ENCODE data around the gene IREB2. TPM values are rescaled to one million over a fixed set of nuclear protein-coding genes. Genes with fewer than 3 reads are reported as not detected.
A peak's percentile ranks its signal among the peaks of the same experiment; 100 is the strongest.

The IREB2 gene, protein sequence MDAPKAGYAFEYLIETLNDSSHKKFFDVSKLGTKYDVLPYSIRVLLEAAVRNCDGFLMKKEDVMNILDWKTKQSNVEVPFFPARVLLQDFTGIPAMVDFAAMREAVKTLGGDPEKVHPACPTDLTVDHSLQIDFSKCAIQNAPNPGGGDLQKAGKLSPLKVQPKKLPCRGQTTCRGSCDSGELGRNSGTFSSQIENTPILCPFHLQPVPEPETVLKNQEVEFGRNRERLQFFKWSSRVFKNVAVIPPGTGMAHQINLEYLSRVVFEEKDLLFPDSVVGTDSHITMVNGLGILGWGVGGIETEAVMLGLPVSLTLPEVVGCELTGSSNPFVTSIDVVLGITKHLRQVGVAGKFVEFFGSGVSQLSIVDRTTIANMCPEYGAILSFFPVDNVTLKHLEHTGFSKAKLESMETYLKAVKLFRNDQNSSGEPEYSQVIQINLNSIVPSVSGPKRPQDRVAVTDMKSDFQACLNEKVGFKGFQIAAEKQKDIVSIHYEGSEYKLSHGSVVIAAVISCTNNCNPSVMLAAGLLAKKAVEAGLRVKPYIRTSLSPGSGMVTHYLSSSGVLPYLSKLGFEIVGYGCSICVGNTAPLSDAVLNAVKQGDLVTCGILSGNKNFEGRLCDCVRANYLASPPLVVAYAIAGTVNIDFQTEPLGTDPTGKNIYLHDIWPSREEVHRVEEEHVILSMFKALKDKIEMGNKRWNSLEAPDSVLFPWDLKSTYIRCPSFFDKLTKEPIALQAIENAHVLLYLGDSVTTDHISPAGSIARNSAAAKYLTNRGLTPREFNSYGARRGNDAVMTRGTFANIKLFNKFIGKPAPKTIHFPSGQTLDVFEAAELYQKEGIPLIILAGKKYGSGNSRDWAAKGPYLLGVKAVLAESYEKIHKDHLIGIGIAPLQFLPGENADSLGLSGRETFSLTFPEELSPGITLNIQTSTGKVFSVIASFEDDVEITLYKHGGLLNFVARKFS
- 22.3 TPM for polyA plus RNA-seq (2013, experiment 1 of 2)
- polyA plus RNA-seq (2013, experiment 2 of 2) = 21.7 TPM

DNA sequence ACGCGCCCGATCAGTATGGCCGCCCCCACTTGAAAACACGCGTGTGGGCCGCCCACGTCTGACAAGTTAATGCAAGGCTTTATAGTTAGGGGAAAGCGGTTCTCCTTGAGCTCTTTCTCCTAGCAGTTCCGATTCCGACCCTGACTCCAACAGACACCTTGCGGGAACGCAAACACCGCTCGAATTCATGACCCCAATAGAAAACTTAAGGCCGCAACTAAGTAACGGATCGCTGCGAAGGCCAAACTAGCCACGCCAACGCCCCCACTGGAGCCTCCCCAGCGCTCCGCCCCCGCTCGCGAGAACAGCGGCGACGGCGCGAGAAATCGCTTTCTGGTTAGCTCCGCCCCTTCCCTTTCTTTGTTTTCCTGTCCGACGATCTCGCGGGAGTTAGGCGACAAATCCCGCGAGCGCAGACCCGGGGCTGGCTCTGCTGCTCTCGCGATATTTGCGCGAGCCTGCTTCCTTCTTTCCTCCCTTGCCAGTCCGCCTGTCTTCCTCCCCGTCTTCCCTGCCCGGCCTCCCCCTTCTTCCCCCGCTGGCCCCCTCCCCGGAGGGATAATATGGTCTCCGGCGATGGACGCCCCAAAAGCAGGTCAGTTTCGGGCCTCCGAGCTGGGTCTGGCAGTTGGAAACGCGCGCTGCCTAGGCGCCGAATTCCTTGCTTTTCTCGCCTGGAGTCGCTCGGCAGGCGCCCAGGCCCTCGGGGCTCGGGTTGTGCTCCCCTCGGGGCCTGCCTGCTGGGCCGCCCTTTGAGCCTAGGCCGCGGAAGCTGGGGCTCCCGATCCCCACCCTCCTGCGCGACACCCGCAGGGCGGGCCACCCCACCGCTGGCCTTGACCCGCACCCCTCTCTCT, at the start of gene IREB2:
IREB2 (plus strand) TSS at position 455 of the 857 bp plus-strand sequence; CDS start at position 577, 122 bp downstream.
- no peaks in the 10 kb centered on the region for H3K27me3 ChIP-seq (ENCODE audit: control insufficient read depth in 1 of 2, insufficient read depth in 1 of 2, low read length in 2 of 2)
- peak within 1 kb of the TSS; percentile 87 for H2BK120ac ChIP-seq (ENCODE audit: low read depth, low read length)
- H4K8ac ChIP-seq (ENCODE audit: low read length) = peak within 1 kb of the TSS; percentile 94
- peak within 1 kb of the TSS; percentile 60 for H2AFZ ChIP-seq (ENCODE audit: low read depth, low read length)
- peak within 1 kb of the TSS; percentile 79 to 82 for H3K4me3 ChIP-seq (ENCODE audit: insufficient read depth in 1 of 2, low read depth in 1 of 2, low read length in 2 of 2)
- peak within 1 kb of the TSS; percentile 75 to 85 for H3K23ac ChIP-seq (ENCODE audit: low read length in 2 of 2)
- H3K79me1 ChIP-seq (replicated peaks; ENCODE audit: low read length, poor library complexity, severe bottlenecking) = peaks cover 2% of the 10 kb centered on the region
- WGBS = under 1% methylated on average over 78 of the region's 78 CpGs
- H4K91ac ChIP-seq (ENCODE audit: low read length) = peak within 1 kb of the TSS; percentile 95
- H3K14ac ChIP-seq (ENCODE audit: low read length in 2 of 2) = peak within 1 kb of the TSS; percentile 64 to 68
- peaks cover 4% of the 10 kb centered on the region for H3K4me1 ChIP-seq (ENCODE audit: control insufficient read depth, insufficient read depth, low read depth, low read length)
- peaks cover 8 to 35% of the 10 kb centered on the region in 2 experiments for H3K36me3 ChIP-seq (ENCODE audit: control insufficient read depth in 1 of 2, insufficient read depth in 2 of 2, low read depth in 1 of 2, low read length in 2 of 2)
- peak within 1 kb of the TSS; percentile 99 for H3K9ac ChIP-seq (ENCODE audit: low read length)
- DNase-seq = peak; percentile 98
- peak within 1 kb of the TSS; percentile 93 for H3K27ac ChIP-seq (ENCODE audit: low read length, poor library complexity, severe bottlenecking)
- peak within 1 kb of the TSS; percentile 77 to 92 for H3K4ac ChIP-seq (ENCODE audit: low read depth in 1 of 2, low read length in 2 of 2)
- peak within 1 kb of the TSS; percentile 79 for H2BK5ac ChIP-seq (ENCODE audit: low read depth, low read length, poor library complexity, severe bottlenecking)
- peak within 1 kb of the TSS; percentile 71 for H3K4me2 ChIP-seq (ENCODE audit: low read length, poor library complexity, severe bottlenecking)
- peak within 1 kb of the TSS; percentile 91 for H2BK15ac ChIP-seq (ENCODE audit: low read depth, poor library complexity, severe bottlenecking)
- no peaks in the 10 kb centered on the region for H3K9me3 ChIP-seq (ENCODE audit: control insufficient read depth, low read length)
- H3K18ac ChIP-seq (ENCODE audit: low read depth in 1 of 2, low read length in 2 of 2) = peak within 1 kb of the TSS; percentile 81 to 95
- peak within 1 kb of the TSS; percentile 8 for H2AK5ac ChIP-seq (ENCODE audit: low read length, severe bottlenecking)
- no peak within 1 kb of the TSS for H2BK12ac ChIP-seq (ENCODE audit: low read length in 2 of 2)

DNA sequence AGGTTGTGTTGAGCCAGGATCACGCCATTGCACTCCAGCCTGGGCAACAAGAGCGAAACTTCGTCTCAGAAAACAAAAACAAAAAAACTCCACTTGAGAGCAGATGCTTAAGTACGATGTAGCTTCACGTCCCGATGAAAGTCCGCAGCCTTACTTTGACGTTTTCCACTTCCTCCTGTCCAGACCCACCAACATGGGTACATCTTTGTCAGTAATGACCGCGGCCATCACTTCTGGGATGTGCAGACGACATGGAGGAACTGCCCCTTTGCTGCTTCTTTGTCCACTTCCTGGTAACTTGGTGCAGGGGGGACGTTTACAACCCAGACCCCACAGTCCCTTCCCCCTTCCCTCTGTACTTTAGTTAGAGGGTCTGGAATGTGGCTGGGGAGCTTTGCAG, 49.2 kb upstream of the IREB2 start:
- H2AK5ac ChIP-seq (ENCODE audit: low read length, severe bottlenecking) = no peak overlapping the region
- no peaks in the 10 kb centered on the region for H3K79me1 ChIP-seq (replicated peaks; ENCODE audit: low read length, poor library complexity, severe bottlenecking)
- H2BK120ac ChIP-seq (ENCODE audit: low read depth, low read length) = no peak overlapping the region
- H3K36me3 ChIP-seq (ENCODE audit: control insufficient read depth in 1 of 2, insufficient read depth in 2 of 2, low read depth in 1 of 2, low read length in 2 of 2) = no peaks in the 10 kb centered on the region
- no peaks in the 10 kb centered on the region for H3K4me1 ChIP-seq (ENCODE audit: control insufficient read depth, insufficient read depth, low read depth, low read length)
- H4K91ac ChIP-seq (ENCODE audit: low read length) = no peak overlapping the region
- no peak overlapping the region for H3K18ac ChIP-seq (ENCODE audit: low read depth in 1 of 2, low read length in 2 of 2)
- no peak overlapping the region for H2AFZ ChIP-seq (ENCODE audit: low read depth, low read length)
- no peak overlapping the region for H2BK5ac ChIP-seq (ENCODE audit: low read depth, low read length, poor library complexity, severe bottlenecking)
- no peak overlapping the region for H3K23ac ChIP-seq (ENCODE audit: low read length in 2 of 2)
- no peak overlapping the region for H2BK15ac ChIP-seq (ENCODE audit: low read depth, poor library complexity, severe bottlenecking)
- no peak overlapping the region for H3K4me3 ChIP-seq (ENCODE audit: insufficient read depth in 1 of 2, low read depth in 1 of 2, low read length in 2 of 2)
- H3K9ac ChIP-seq (ENCODE audit: low read length) = no peak overlapping the region
- no peak overlapping the region for H4K8ac ChIP-seq (ENCODE audit: low read length)
- H3K4me2 ChIP-seq (ENCODE audit: low read length, poor library complexity, severe bottlenecking) = no peak overlapping the region
- WGBS = 88% methylated on average over 11 of the region's 12 CpGs
- no peak overlapping the region for H2BK12ac ChIP-seq (ENCODE audit: low read length in 2 of 2)
- H3K4ac ChIP-seq (ENCODE audit: low read depth in 1 of 2, low read length in 2 of 2) = no peak overlapping the region
- no peak overlapping the region for H3K14ac ChIP-seq (ENCODE audit: low read length in 2 of 2)
- no peaks in the 10 kb centered on the region for H3K9me3 ChIP-seq (ENCODE audit: control insufficient read depth, low read length)
- H3K27me3 ChIP-seq (ENCODE audit: control insufficient read depth in 1 of 2, insufficient read depth in 1 of 2, low read length in 2 of 2) = peaks cover 57 to 62% of the 10 kb centered on the region in 2 experiments
- no peak overlapping the region for H3K27ac ChIP-seq (ENCODE audit: low read length, poor library complexity, severe bottlenecking)
- no peak for DNase-seq

DNA sequence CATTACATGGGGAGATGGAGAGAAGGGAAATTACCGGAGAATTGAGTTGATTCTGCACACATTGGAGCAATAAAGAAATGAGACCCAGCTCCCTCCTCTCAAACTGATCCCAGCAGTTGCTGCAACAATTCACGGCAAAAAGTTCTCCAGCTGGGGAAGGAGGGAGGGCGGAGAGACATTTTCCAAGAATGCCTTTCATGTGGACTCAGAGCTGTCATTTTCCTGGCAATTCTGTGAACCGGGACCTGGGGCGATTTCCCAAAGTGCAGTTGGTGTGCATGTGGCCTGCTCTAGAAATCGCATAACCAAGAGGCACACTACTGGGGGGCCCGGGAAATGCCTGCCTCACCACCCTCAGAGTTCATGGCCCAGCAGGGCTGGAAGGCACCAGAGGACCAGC, 48.7 kb upstream of the IREB2 start:
- WGBS = 64% methylated on average over 6 of the region's 7 CpGs

More for the DNA sequence above, 48.7 kb upstream of the IREB2 start:
- no peak overlapping the region for H3K23ac ChIP-seq (ENCODE audit: low read length in 2 of 2)
- no peaks in the 10 kb centered on the region for H3K36me3 ChIP-seq (ENCODE audit: control insufficient read depth in 1 of 2, insufficient read depth in 2 of 2, low read depth in 1 of 2, low read length in 2 of 2)
- no peak overlapping the region for H3K4me3 ChIP-seq (ENCODE audit: insufficient read depth in 1 of 2, low read depth in 1 of 2, low read length in 2 of 2)
- H2BK120ac ChIP-seq (ENCODE audit: low read depth, low read length) = no peak overlapping the region
- H3K27ac ChIP-seq (ENCODE audit: low read length, poor library complexity, severe bottlenecking) = no peak overlapping the region
- H3K79me1 ChIP-seq (replicated peaks; ENCODE audit: low read length, poor library complexity, severe bottlenecking) = no peaks in the 10 kb centered on the region
- H3K9me3 ChIP-seq (ENCODE audit: control insufficient read depth, low read length) = no peaks in the 10 kb centered on the region
- no peak overlapping the region for H2BK15ac ChIP-seq (ENCODE audit: low read depth, poor library complexity, severe bottlenecking)
- H2BK12ac ChIP-seq (ENCODE audit: low read length in 2 of 2) = no peak overlapping the region
- H4K91ac ChIP-seq (ENCODE audit: low read length) = no peak overlapping the region
- H2AK5ac ChIP-seq (ENCODE audit: low read length, severe bottlenecking) = no peak overlapping the region
- no peak overlapping the region for H3K4me2 ChIP-seq (ENCODE audit: low read length, poor library complexity, severe bottlenecking)
- no peak overlapping the region for H4K8ac ChIP-seq (ENCODE audit: low read length)
- no peak overlapping the region for H3K9ac ChIP-seq (ENCODE audit: low read length)
- DNase-seq = no peak
- peaks cover 52 to 62% of the 10 kb centered on the region in 2 experiments for H3K27me3 ChIP-seq (ENCODE audit: control insufficient read depth in 1 of 2, insufficient read depth in 1 of 2, low read length in 2 of 2)
- H2BK5ac ChIP-seq (ENCODE audit: low read depth, low read length, poor library complexity, severe bottlenecking) = no peak overlapping the region
- H3K14ac ChIP-seq (ENCODE audit: low read length in 2 of 2) = no peak overlapping the region
- H3K18ac ChIP-seq (ENCODE audit: low read depth in 1 of 2, low read length in 2 of 2) = no peak overlapping the region
- no peaks in the 10 kb centered on the region for H3K4me1 ChIP-seq (ENCODE audit: control insufficient read depth, insufficient read depth, low read depth, low read length)
- H3K4ac ChIP-seq (ENCODE audit: low read depth in 1 of 2, low read length in 2 of 2) = no peak overlapping the region
- H2AFZ ChIP-seq (ENCODE audit: low read depth, low read length) = no peak overlapping the region
